Measurements from ENCODE around the gene FBXL7. TPM values are rescaled to one million over a fixed set of nuclear protein-coding genes. Genes with fewer than 3 reads are reported as not detected.

FBXL7 gene
- total and polyA plus RNA-seq, 4 donors, result 1.9 to 15.5 (median 6.6) TPM

DNA sequence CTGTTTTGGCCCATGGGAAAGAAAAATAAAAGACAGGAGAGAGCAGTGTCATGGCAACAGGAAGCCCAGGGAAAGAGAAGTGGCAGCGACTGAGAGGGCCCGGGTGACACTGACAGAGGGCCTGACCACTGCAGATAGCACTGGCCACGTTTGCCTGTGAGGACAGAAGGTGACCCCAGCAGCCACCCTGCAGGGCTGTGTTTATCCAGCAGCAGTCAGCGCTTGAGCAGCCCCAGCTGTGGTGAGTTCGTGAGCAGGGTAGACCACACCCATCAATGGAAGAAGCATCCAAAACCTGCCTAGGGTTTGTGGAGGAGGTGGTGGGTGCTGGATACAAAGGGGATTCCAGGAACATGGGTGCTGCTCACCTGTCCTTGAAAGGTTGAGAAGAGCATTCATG, 457.1 kb downstream of the FBXL7 start:
- no peaks in the 10 kb centered on the region for H3K9me3 ChIP-seq (ENCODE audit: control insufficient read depth in 4 of 4, insufficient read depth in 3 of 4, low read length in 3 of 4)
- 63 to 64% methylated on average over 5 of the region's 5 CpGs for WGBS, 2 donors
- TF ChIP-seq, protein P1, sequence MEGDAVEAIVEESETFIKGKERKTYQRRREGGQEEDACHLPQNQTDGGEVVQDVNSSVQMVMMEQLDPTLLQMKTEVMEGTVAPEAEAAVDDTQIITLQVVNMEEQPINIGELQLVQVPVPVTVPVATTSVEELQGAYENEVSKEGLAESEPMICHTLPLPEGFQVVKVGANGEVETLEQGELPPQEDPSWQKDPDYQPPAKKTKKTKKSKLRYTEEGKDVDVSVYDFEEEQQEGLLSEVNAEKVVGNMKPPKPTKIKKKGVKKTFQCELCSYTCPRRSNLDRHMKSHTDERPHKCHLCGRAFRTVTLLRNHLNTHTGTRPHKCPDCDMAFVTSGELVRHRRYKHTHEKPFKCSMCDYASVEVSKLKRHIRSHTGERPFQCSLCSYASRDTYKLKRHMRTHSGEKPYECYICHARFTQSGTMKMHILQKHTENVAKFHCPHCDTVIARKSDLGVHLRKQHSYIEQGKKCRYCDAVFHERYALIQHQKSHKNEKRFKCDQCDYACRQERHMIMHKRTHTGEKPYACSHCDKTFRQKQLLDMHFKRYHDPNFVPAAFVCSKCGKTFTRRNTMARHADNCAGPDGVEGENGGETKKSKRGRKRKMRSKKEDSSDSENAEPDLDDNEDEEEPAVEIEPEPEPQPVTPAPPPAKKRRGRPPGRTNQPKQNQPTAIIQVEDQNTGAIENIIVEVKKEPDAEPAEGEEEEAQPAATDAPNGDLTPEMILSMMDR (IDR thresholded peaks at IDR 0.05; ENCODE audit: control extremely low read depth, extremely low read depth), result no peak
- H3K4me1 ChIP-seq (ENCODE audit: control insufficient read depth in 5 of 5, insufficient read depth in 5 of 5, low read length in 5 of 5), result peaks cover 0 to 20% (median 0%) of the 10 kb centered on the region in 5 donors
- no peak overlapping the region for H3K27ac ChIP-seq (ENCODE audit: low read depth in 1 of 2, low read length in 1 of 2)
- H3K4me3 ChIP-seq, result no peak overlapping the region
- DNase-seq (peak; percentile 22 to 29 (median 24)), ATAC-seq (ENCODE audit: insufficient read depth, low FRiP score) (no peak)
- H3K27me3 ChIP-seq (ENCODE audit: control insufficient read depth in 3 of 3, insufficient read depth in 3 of 3, low read length in 2 of 3), result no peaks in the 10 kb centered on the region
- no peak overlapping the region for H3K9ac ChIP-seq (ENCODE audit: insufficient read depth in 1 of 2, low read length in 2 of 2)
- no peaks in the 10 kb centered on the region for H3K36me3 ChIP-seq (ENCODE audit: control insufficient read depth in 4 of 4, insufficient read depth in 4 of 4, low read length in 4 of 4)

DNA sequence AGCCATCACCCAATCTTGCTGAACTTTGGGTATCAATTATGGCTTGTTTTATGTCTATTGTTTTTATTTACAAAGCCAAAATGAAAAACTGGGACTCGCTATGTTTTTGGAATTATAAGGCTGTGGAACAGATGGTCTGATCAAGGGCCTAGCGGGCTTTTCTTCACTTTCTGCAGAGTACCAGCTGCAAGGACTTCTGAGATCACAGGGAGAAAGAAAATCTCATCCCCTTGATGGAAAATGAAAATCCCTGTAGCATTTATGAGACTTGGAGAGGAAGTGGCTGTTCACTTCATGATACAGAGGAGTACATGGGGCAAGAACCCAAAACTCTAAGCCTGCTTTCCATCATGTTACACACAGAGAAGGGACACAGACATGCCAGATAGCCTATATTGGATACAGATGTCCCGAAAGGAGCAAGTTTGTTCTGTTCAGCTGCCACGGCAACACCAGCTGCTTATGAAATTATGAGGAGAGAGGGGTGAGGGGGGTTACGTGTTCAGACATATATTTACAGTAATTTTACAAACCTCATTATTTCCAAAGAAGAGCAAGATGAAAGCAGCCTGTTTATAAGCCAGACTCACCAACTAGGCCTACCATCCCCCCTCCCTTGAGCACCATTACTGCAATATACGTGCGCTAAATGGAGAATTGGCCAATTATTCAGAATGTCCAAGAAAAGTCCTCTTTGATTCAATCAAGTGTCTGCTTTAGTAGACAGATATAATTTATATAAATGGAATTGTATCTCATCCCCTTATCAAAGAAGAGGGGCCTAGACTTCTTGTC, 459.6 kb downstream of the FBXL7 start:
- TF ChIP-seq, protein P1 (IDR thresholded peaks at IDR 0.05; ENCODE audit: control extremely low read depth, extremely low read depth), result no peak
- ATAC-seq (ENCODE audit: insufficient read depth, low FRiP score) (no peak), DNase-seq (peak; percentile 93 to 100 (median 99))
- H3K9ac ChIP-seq (ENCODE audit: insufficient read depth in 1 of 2, low read length in 2 of 2), result no peak overlapping the region
- H3K36me3 ChIP-seq (ENCODE audit: control insufficient read depth in 4 of 4, insufficient read depth in 4 of 4, low read length in 4 of 4), result no peaks in the 10 kb centered on the region
- H3K27me3 ChIP-seq (ENCODE audit: control insufficient read depth in 3 of 3, insufficient read depth in 3 of 3, low read length in 2 of 3), result no peaks in the 10 kb centered on the region
- H3K27ac ChIP-seq (ENCODE audit: low read depth in 1 of 2, low read length in 1 of 2), result no peak overlapping the region
- H3K4me3 ChIP-seq, result no peak overlapping the region
- peaks cover 0 to 20% (median 0%) of the 10 kb centered on the region in 5 donors for H3K4me1 ChIP-seq (ENCODE audit: control insufficient read depth in 5 of 5, insufficient read depth in 5 of 5, low read length in 5 of 5)
- WGBS, 2 donors, result 81 to 82% methylated on average over 7 of the region's 7 CpGs
- no peaks in the 10 kb centered on the region for H3K9me3 ChIP-seq (ENCODE audit: control insufficient read depth in 4 of 4, insufficient read depth in 3 of 4, low read length in 3 of 4)

DNA sequence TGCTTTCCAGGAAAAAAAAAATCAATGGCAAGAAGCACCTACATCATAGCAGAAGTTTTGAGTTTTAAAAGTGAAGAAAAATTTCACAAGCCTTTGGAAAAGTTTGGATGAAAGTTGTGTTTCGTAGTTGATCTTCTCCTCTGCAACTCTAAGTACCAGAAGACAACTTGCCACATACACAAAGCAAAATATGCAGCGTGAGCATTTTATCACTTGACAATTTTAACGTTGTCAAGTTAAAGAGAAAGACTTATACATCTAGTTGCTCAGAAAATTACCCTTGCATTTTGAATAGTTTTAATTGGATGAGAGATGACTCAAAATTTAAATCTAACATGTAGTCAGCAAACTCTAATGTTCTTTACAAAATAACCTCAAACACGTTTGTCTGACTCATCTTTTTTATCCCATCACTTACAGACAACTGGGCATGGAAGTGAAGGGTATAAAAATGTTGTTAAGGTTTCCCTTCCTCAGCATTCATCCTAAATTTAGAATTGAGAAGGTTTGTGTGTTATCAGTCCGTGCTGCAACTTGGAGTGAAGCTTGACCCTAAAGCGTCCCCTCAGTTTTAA, 466.2 kb downstream of the FBXL7 start:
- no peaks in the 10 kb centered on the region for H3K9me3 ChIP-seq (ENCODE audit: control insufficient read depth in 4 of 4, insufficient read depth in 3 of 4, low read length in 3 of 4)
- ATAC-seq (ENCODE audit: insufficient read depth, low FRiP score) (no peak), DNase-seq (no peak)
- H3K36me3 ChIP-seq (ENCODE audit: control insufficient read depth in 4 of 4, insufficient read depth in 4 of 4, low read length in 4 of 4), result no peaks in the 10 kb centered on the region
- peaks cover 0 to 5% (median 3%) of the 10 kb centered on the region in 5 donors for H3K4me1 ChIP-seq (ENCODE audit: control insufficient read depth in 5 of 5, insufficient read depth in 5 of 5, low read length in 5 of 5)
- no peak overlapping the region for H3K9ac ChIP-seq (ENCODE audit: insufficient read depth in 1 of 2, low read length in 2 of 2)
- no peaks in the 10 kb centered on the region for H3K27me3 ChIP-seq (ENCODE audit: control insufficient read depth in 3 of 3, insufficient read depth in 3 of 3, low read length in 2 of 3)
- H3K27ac ChIP-seq (ENCODE audit: low read depth in 1 of 2, low read length in 1 of 2), result no peak overlapping the region
- 77 to 79% methylated on average over 6 of the region's 6 CpGs for whole genome bisulfite sequencing, 2 donors
- H3K4me3 ChIP-seq, result no peak overlapping the region
- TF ChIP-seq, protein P1 (IDR thresholded peaks at IDR 0.05; ENCODE audit: control extremely low read depth, extremely low read depth), result no peak
